KG1 (cell line): ENCODE data around the gene RNF168.
"Not testable (repeated sequence)": the region's sequence is repeated elsewhere in the genome, so short reads cannot be mapped to it uniquely, and the experiment has no call there.

ENCODE experiments used
- DNase-seq: peaks from one replicate; lab custom pipeline; 2025; lab: John Stamatoyannopoulos, UW

The RNF168 gene

GRCh38 chr3:196463804-196464203, 39.8 kb downstream of the RNF168 start:
- no peak for DNase-seq

- DNase-seq, result no peak
Observed at GRCh38 chr3:196463478-196463756, 40.2 kb downstream of the RNF168 start.

GRCh38 chr3:196462680-196463477, 40.7 kb downstream of the RNF168 start:
- not testable (repeated sequence) for DNase-seq

GRCh38 chr3:196458063-196458462, 45.5 kb downstream of the RNF168 start:
- no peak for DNase-seq

GRCh38 chr3:196457470-196457869, 46.1 kb downstream of the RNF168 start:
- DNase-seq, result peak; percentile 12

- no peak for DNase-seq
Observed at GRCh38 chr3:196454935-196455334, 48.6 kb downstream of the RNF168 start.

GRCh38 chr3:196445391-196445790, 58.2 kb downstream of the RNF168 start:
- DNase-seq, result not testable (repeated sequence)

- DNase-seq, result no peak
Observed at GRCh38 chr3:196444500-196444894, 59.1 kb downstream of the RNF168 start.

GRCh38 chr3:196440696-196441095, 62.9 kb downstream of the RNF168 start:
- DNase-seq, result no peak

- DNase-seq, result no peak
Observed at GRCh38 chr3:196440041-196440537, 63.5 kb downstream of the RNF168 start.

- peak; percentile 96 for DNase-seq
Observed at GRCh38 chr3:196432137-196432879, 71.3 kb downstream of the RNF168 start, which contains the start of gene UBXN7. TSS of gene UBXN7 (minus strand) at chr3:196432427. CDS start at chr3:196432399, 28 bp downstream.

- DNase-seq, result peak; percentile 40
Observed at GRCh38 chr3:196431181-196432136, 72.1 kb downstream of the RNF168 start.

GRCh38 chr3:196428041-196428440, 75.5 kb downstream of the RNF168 start:
- DNase-seq, result no peak

- not testable (repeated sequence) for DNase-seq
Observed at GRCh38 chr3:196424421-196424820, 79.1 kb downstream of the RNF168 start.

GRCh38 chr3:196423044-196423781, 80.4 kb downstream of the RNF168 start:
- DNase-seq, result no peak

- not testable (repeated sequence) for DNase-seq
Observed at GRCh38 chr3:196421668-196422067, 81.9 kb downstream of the RNF168 start.

- DNase-seq, result no peak
Observed at GRCh38 chr3:196419386-196419785, 84.2 kb downstream of the RNF168 start.
